NCI-H524 (cell line): ENCODE data around the gene B3GALT4.
"Not testable (repeated sequence)": the region's sequence is repeated elsewhere in the genome, so short reads cannot be mapped to it uniquely, and the experiment has no call there.

Experiments
- DNase-seq, 2 experiments: peaks; one replicate each; lab custom pipeline; 2025; lab: John Stamatoyannopoulos, UW

B3GALT4 gene, protein sequence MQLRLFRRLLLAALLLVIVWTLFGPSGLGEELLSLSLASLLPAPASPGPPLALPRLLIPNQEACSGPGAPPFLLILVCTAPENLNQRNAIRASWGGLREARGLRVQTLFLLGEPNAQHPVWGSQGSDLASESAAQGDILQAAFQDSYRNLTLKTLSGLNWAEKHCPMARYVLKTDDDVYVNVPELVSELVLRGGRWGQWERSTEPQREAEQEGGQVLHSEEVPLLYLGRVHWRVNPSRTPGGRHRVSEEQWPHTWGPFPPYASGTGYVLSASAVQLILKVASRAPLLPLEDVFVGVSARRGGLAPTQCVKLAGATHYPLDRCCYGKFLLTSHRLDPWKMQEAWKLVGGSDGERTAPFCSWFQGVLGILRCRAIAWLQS

DNA sequence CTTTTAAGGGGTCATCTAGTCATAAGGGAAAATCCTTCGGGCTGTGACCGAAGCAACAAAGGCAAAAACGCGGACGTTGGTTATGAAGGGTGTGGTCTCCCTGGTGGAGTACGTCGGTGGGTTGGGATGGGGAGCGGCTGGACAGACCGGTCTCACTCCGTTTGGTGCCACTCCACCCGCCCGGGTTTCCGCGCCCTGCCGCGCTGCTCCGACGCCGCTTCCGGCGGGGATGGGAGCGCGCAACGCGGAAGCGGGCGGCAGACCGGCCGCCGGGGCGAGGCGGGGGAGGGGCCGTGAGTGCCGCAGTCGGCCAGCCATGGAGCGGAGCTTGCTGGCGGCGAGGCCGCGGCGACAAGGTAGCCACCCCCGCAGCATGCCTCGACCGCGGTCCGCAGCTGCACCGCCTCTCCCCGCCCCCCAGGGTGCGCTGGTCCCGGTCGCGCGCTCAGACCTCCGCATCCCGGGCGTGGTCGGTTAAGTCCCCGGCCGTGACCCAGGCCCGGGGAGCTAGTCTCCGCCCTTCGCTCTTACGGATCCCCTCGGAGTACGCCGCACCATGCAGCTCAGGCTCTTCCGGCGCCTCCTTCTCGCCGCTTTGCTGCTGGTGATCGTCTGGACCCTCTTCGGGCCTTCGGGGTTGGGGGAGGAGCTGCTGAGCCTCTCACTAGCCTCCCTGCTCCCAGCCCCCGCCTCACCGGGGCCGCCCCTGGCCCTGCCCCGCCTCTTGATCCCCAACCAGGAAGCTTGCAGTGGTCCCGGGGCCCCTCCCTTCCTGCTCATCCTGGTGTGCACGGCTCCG, at the start of gene B3GALT4:
Gene B3GALT4 (plus strand): TSS at position 260 of the 799 bp plus-strand sequence. CDS start 297 bp downstream, at position 557.
- peak; percentile 40 to 65 for DNase-seq

DNA sequence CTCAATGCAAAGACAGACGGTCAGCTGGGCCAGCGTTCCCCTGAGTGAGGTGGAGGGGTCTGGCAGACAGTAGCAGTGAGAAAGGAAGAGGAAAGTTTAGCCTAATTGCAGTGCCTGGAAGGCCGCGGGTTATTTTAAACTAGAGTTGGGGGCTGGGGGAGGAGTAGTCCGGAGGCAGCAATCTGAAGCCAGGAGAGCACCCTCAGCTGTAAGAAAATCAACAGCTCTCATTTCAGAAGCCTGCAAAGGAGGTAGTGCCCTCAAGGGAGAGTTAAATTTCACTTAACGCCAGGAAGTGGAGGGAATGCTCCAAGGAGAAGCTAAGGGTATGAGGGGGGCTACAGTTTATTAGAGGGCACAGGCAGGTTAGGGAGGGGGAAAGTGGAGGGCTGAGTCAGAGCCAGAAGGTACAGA, 41.7 kb upstream of the B3GALT4 start:
- peak in 1 of 2 experiments; percentile 29 for DNase-seq

DNA sequence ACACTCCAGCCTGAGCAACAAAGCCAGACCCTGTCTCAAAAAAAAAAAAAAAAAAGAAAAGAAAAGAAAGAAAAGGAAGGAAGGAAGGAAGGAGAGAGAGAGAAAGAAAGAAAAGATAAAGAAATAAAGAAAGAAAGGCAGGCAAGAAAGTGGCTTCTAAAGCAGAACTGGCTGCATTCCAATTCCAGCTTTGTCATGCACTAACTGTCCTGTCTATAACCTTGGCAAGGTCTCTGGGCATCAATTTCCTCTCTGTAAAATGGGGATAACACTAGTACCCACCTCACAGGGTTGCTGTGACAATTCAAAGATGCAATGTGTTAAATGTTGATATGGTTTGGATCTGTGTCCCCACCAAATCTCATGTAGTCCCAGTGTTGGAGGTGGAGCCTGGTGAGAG, 40.6 kb upstream of the B3GALT4 start:
- DNase-seq: no peak

DNA sequence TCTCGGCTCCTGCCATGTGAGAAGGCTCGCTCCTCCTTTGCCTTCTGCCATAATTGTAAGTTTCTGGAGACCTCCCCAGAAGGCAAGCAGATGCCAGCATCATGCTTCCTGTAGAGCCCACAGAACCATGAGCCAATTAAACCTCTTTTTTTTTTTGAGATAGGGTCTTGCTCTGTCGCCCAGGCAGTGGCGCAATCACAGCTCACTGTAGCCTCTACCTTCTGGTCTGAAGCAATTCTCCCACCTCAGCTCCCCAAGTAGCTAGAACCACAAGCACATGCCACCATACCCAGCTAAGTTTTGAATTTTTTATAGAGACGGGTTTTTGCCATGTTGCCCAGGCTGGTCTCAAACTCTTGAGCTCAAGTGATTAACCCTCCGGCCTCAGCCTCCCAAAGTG, 40.1 kb upstream of the B3GALT4 start:
- DNase-seq: no peak

DNA sequence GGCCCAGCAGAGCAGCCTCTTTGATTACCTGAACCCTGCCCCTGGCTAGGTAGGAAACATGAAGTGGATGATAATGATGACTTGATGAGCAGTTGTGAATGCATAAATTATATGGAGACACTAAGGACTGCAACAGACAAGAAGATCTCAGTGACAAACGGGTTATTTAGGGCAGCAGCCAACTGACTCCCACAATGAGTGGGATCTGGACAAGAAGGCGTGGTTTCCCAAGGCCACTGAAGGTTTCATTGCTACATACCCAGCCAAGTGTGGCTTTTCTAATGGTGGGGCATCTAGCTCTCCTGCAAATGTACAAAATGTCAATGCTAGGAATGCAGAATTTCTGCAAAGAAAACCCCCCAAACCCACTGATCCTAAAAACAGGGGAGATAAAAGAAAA, 39.2 kb upstream of the B3GALT4 start:
- no peak for DNase-seq

DNA sequence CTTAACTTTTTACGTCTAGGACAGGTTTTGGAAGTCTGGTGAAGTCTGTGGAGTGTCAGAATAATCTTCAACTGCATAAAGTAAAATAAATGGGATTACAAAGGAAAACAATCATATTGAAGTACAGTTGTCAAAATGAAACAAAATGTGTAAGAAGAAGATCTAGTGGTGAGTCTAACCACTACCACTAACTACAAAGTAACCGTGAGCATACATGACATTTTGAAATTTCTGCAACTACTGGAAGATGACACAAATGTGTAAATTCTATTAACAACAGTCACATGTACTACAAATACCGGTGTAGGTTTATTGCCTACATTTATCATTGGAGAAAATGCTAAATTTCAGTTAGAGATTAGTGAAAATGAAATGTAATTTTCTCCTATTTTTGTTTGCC, 35.0 kb upstream of the B3GALT4 start:
- no peak for DNase-seq

DNA sequence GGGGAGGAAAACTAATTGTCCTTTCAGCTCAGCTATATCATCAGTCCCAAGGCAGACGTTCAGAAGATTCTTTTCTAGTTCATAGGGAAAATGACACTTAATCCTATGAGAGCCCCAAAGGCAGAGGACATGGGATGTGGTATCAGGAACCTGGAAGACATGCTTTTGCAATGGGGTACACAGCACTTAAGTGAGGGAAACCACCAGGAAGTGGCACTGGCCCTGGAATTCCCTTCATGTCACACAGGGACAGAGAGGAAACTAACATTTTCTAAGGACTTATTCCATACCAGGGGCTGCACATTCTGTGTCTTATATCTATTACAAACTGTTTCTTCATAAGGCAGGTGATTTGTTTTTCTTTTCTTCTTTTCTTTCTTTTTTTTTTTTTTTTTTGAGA, 33.4 kb upstream of the B3GALT4 start:
- DNase-seq: no peak

DNA sequence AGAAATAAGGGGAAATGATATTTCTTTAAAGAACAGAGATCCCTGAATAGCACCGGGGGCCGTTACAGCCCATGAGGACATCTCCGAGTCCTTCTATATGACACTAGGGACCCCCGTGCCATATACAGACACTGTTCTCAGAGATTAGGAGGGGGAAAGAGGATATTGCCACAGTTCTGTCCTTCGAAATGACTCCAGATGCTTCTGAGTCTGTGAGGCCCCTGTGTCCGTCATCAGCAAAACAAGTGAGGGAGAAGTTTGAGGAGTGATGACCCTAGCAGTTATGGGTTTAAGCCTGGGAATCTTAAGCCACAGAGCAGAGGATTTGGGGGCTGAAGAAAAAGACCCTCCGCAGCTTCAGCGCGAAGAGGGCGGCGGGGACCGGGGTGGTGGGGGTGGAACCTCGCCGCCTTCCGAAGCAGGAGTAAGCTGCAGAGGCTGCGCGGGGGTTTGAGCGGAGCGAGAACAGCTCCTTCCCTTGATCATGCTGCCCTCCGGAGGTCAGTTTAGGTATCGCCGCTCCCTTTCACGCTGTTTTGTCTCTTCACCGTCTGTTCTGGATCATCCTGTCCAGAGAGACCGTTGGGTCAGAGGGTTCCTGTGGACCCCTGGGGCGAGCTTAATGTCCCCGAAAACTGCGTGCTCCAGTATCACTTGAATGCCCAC, 28.8 kb upstream of the B3GALT4 start:
- DNase-seq: peak; percentile 78 to 89

DNA sequence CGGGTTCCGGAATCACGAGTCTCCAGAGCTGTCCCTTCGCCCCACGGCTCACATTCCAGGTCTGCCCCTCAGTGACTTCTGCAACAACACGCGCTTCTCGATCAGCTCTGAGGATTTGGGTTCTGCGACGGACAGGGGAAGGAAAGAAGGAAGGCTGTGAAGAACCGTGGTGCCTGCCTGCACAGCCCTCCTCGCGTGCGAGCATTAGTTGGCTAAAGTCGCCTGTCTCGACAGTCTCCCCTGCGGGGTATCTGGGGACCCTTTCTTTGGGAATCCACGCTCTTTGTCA, 28.3 kb upstream of the B3GALT4 start:
- DNase-seq: peak; percentile 71 to 73

DNA sequence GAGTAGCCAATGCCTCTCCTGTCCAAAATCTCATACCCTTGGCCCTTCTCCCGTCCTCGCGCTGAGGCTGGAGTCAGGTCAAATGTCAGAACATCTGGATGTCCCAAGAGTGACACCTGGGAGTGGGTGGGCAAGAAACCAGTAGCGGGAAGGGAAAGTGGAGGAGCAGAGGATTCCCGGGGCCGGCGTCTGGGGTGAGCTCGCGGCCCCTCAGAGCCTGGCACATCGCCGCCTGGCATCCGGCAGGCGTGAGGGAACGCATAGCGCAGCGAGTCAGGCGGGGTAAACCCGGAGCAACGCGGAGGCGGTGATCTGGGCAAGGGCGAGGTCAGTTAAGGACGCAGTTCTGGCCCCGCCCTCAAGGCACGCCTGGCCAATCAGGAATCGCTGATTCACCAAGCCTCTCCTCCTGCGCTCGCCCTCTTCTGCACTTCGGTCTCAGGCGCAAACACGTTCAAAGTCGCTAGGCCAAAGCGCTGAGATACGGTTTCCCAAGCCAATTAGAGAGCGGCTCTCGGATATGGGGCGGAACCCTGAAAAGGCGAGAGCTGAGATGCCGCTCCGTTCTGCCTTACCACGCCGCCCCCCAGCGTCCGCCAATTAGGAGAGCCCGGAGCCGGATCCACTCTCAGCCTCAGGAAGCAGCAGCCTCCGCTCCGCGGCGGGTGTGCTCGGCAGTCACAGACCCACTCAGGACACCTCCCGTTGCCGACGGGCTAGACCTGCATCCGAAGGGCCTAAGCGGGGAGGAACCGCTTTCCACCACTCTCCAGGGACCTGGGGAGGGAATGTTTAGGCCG, 27.8 kb upstream of the B3GALT4 start:
- peak; percentile 99 for DNase-seq

DNA sequence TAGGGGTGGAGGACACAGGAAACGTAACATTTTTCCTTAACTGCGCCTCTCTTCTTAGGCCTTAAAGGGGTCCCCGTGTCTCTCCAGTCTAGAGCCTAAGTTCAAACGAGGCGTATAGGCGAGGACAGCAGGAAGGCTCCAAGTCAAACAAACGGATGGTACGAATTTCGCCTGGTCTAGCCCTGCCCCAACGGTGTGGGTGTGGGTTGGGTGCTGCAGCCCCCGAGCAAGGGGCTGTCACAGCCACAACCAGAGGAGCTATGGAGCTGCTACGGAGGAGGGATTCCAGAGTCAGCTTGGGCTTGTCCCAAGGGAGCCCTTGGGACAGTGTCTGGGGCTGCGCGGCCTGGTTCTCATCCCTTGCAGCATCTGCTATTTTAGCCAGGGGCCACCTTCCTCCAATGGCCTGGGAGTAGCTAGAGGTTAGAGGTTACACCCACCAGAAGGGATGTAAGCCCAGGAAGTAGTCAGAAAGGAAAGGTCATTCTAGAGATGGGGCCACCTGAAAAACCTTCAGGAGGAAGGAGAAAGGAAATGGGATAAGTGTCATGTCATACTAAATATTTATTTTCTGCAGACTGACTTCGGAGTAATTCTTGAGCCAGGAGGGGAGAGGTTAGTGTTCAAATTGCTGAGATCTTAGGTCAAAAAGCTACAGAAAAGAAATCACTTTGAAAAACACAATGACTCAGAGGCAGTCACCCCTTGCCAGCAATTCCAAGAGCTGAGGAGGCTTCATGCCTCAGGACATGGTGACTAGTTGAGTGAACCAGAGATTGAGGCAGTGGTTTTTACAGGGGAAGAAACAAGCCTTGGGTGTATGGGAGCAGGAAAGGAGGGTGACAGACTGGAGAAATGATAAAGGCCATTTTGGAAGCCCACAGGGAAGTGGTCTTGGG, 26.9 kb upstream of the B3GALT4 start:
- DNase-seq: peak; percentile 38 to 78

DNA sequence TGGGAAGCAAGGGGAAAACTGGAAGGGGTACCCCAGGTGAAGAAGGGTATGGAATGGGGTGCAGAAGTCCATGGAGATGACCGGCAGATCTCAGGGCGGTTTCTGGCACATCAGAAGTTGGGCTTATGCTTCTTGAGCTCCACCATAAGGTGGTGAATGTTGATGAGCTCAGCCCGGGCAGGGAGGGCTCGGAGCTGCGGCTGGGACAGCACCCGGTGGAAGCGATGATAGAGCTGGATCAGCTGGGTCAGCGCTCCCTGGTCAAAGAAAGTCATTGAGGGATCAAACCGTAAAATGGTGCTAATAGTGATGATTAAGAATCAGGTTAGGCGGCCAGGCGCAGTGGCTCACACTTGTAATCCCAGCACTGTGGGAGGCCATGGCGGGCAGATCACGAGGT, 26.2 kb upstream of the B3GALT4 start:
- no peak for DNase-seq

DNA sequence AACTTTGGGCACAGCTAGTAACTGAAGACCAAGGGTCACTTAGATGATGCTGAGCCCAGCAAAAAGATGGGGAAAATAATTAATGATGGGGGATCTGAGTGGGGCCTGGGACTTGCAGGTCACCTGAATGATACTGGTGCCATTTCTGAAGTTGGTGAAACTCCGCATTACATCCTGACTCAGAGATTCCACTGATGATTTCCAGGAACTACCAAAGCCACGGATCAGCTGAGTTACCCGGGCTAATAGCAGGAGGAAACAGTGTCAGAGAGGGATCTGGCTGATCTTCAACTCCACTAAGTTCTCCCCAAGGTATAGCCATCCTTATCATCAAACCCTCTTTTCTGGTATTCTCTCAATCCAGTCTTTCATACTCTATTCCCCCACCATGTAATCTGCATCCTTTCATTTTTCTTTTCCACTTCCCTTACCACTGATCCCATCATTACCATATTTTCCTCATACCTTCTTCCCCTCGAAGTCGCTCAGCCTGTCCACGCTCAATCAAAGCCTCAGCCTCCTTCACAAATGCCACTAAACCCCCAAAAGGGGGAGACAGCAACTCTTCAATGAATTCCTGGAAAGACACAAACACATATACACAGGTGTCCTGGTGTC, 25.4 kb upstream of the B3GALT4 start:
- no peak for DNase-seq

DNA sequence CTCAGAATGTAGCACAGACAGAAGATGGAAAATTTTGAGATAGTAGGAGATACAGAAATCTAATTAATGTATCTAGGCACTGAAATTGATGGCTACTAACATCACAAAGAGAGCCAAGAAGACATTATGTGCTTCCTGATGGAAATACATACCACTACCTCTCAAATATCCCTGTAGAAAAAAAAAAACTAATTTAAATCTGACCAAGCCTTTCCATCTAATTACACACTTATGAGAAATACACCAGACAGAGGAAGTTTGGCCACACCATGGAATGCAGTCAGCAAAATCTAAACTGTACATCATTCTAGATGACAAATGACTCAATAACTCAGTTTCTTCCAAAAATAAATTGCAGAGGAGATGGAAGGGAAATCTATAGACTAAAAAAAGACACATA, 24.2 kb upstream of the B3GALT4 start:
- DNase-seq: no peak

DNA sequence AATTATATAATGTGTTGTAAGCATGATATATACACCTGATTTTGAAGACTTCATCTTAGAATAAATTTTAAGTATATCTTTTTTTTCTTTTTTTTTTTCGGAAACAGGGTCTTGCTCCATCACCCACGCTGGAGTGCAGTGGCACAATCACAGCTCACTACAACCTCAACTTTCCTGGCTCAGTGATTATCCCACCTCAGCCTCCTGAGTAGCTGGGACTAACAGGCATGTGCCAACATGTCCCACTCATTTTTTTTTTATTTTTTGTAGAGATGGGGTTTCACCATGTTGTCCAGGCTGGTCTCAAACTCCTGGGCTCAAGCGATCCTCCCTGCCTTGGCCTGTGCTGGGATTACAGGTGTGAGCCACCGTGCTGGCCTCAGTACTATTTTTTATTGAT, 22.3 kb upstream of the B3GALT4 start:
- DNase-seq: no peak

DNA sequence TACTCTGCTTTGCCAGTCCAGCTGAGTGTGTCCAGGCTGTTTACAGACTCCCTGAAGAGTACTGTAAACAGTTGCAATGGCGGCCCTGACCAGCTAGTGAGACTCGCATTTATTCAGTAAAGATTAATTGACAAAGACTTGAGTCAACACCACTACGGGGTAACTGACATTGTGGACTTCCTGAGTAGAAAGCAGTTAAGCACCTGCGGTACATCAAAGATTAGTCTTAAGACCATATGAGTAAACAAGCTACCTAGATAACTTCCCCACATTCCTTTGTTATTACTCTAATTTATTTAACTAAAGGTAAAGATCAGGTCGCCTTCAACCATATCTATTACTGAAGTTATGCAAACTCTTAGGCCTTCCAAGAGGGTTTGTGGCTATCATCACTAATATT, 17.9 kb upstream of the B3GALT4 start:
- DNase-seq: no peak

DNA sequence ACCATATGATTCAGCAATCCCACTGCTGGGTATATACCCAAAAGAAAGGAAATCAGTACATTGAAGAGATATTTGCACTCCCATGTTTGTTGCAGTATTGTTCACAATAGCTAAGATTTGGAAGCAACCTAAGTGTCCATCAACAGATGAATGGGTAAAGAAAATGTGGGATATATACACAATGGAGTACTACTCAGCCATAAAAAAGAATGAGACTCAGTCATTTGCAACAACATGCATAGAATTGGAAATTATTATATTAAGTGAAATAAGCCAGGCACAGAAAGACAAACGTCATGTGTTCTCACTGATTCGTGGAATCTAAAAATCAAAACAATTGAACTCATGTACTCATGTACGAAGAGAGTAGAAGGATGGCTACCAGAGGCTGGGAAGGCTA, 14.4 kb upstream of the B3GALT4 start:
- DNase-seq: not testable (repeated sequence)

DNA sequence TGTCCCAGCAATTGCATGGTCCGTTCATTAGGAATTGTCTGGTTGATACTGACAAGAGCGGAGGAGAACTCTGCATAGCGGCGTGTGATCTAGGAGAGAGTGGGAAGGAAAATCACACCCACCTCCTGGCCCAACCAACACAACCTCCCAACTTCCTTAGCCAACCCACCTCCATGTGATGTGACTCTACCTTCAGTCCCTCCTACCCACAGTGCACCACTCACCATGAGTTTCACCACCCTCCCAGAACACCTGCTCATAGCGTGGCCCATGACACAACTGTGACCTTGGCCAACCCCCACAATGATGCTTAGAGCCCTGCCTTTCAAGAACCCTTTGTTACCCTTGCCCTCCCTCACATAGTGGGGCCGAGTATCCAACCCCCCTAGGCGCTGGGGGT, 12.9 kb upstream of the B3GALT4 start:
- DNase-seq: no peak

DNA sequence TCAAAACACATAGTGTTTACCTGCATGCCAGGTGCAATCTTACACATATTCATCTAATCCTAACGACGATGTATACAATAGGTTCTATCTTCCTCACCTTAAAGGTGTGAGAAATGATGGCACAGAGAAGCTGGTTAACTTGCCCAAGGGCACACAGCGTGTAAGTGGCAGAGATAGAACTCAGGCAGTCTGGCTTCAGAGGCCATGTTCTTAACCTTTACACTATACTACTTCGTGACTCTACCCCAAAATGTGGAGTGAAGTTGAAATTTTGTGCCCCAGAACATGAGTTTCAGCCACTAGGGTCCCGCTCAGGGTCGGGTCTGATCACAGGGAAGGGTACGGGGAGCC, 5.8 kb upstream of the B3GALT4 start:
- no peak for DNase-seq

DNA sequence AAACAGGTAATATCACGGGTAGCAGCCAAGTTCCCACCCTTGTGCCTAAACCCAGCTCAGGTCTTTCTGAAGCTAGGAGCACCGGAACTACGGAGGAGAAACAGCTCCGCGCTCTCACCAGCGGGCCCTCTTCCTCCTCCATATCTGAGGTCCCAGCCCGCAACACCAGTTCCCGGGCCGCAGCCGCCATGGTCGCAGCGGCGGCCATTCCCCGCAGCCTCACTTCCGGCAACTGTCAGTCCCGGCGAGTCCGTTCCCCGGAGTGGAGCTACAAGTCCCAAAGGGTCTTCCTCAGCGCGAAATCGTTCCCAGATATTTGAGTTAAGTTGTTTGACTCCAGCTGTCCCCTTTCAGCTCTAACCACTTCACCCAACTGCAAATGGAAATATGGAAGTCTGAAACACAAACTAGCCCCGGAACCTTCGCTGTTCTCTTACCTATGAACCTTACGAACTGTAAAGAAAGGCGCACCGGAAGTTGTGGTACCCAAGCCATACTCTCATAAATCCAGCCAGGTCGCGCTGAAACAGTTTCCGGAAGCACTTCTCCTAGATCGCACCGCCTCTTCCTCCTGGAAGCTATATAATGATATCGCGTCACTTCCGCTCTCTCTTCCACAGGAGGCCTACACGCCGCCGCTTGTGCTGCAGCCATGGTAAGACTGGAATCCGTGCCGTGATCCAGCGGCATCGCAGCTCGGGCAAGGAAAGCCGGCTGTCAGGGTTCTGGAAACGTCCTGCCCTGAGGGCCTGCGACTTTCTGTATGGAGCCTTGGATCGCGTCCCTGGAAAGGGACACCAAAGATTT, 5.3 kb upstream of the B3GALT4 start, which contains the start of the genes RPS18 and VPS52:
Gene RPS18 (plus strand): TSS at position 608 of the 807 bp plus-strand sequence. CDS start 45 bp downstream, at position 653.
Gene VPS52 (minus strand): TSS at position 409 of the 807 bp plus-strand sequence. CDS start 201 bp downstream, at position 208.
- DNase-seq: peak; percentile 95 to 98
